ENCODE results near the gene ARHGAP45. TPM values are rescaled to one million over a fixed set of nuclear protein-coding genes. Genes with fewer than 3 reads are reported as not detected.

ARHGAP45 gene
- total and polyA plus RNA-seq, 9 of the 15 experiments (the other 6 are each of a cell fraction or from before 2014, with no cell fraction given) = 0.08 to 22.1 (median 4.2) TPM

- TF ChIP-seq, protein P1, sequence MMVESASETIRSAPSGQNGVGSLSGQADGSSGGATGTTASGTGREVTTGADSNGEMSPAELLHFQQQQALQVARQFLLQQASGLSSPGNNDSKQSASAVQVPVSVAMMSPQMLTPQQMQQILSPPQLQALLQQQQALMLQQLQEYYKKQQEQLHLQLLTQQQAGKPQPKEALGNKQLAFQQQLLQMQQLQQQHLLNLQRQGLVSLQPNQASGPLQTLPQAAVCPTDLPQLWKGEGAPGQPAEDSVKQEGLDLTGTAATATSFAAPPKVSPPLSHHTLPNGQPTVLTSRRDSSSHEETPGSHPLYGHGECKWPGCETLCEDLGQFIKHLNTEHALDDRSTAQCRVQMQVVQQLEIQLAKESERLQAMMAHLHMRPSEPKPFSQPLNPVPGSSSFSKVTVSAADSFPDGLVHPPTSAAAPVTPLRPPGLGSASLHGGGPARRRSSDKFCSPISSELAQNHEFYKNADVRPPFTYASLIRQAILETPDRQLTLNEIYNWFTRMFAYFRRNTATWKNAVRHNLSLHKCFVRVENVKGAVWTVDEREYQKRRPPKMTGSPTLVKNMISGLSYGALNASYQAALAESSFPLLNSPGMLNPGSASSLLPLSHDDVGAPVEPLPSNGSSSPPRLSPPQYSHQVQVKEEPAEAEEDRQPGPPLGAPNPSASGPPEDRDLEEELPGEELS (CRISPR knock-in tag; IDR thresholded peaks at IDR 0.05; ENCODE audit: borderline replicate concordance) = no peak
- TF ChIP-seq ZC3H4 (CRISPR knock-in tag; IDR thresholded peaks at IDR 0.05; ENCODE audit: borderline replicate concordance) = no peak
- TF ChIP-seq ZZZ3 (IDR thresholded peaks at IDR 0.05) = no peak
- TF ChIP-seq ZFP30 (CRISPR knock-in tag; IDR thresholded peaks at IDR 0.05; ENCODE audit: borderline replicate concordance) = no peak
- 0 out of 2 replicates have a peak, but pooled peaks have one; percentile 38 for TF ChIP-seq ZNF282 (CRISPR knock-in tag; IDR thresholded peaks at IDR 0.05)
- TF ChIP-seq, protein P2, sequence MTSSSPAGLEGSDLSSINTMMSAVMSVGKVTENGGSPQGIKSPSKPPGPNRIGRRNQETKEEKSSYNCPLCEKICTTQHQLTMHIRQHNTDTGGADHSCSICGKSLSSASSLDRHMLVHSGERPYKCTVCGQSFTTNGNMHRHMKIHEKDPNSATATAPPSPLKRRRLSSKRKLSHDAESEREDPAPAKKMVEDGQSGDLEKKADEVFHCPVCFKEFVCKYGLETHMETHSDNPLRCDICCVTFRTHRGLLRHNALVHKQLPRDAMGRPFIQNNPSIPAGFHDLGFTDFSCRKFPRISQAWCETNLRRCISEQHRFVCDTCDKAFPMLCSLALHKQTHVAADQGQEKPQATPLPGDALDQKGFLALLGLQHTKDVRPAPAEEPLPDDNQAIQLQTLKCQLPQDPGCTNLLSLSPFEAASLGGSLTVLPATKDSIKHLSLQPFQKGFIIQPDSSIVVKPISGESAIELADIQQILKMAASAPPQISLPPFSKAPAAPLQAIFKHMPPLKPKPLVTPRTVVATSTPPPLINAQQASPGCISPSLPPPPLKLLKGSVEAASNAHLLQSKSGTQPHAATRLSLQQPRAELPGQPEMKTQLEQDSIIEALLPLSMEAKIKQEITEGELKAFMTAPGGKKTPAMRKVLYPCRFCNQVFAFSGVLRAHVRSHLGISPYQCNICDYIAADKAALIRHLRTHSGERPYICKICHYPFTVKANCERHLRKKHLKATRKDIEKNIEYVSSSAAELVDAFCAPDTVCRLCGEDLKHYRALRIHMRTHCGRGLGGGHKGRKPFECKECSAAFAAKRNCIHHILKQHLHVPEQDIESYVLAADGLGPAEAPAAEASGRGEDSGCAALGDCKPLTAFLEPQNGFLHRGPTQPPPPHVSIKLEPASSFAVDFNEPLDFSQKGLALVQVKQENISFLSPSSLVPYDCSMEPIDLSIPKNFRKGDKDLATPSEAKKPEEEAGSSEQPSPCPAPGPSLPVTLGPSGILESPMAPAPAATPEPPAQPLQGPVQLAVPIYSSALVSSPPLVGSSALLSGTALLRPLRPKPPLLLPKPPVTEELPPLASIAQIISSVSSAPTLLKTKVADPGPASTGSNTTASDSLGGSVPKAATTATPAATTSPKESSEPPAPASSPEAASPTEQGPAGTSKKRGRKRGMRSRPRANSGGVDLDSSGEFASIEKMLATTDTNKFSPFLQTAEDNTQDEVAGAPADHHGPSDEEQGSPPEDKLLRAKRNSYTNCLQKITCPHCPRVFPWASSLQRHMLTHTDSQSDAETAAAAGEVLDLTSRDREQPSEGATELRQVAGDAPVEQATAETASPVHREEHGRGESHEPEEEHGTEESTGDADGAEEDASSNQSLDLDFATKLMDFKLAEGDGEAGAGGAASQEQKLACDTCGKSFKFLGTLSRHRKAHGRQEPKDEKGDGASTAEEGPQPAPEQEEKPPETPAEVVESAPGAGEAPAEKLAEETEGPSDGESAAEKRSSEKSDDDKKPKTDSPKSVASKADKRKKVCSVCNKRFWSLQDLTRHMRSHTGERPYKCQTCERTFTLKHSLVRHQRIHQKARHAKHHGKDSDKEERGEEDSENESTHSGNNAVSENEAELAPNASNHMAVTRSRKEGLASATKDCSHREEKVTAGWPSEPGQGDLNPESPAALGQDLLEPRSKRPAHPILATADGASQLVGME (CRISPR knock-in tag; IDR thresholded peaks at IDR 0.05) = no peak
- no peak for TF ChIP-seq ZKSCAN3 (CRISPR knock-in tag; IDR thresholded peaks at IDR 0.05)
- no peak for TF ChIP-seq ERF (CRISPR knock-in tag; IDR thresholded peaks at IDR 0.05)
- no peak for TF ChIP-seq BRCA1 (IDR thresholded peaks at IDR 0.05)
- TF ChIP-seq BRCA1 (CRISPR knock-in tag; IDR thresholded peaks at IDR 0.05) = no peak
- TF ChIP-seq FOXO4 (CRISPR knock-in tag; IDR thresholded peaks at IDR 0.05) = no peak
- no peak for TF ChIP-seq ZNF217 (CRISPR knock-in tag; IDR thresholded peaks at IDR 0.05)
- no peak for TF ChIP-seq CBFB (CRISPR knock-in tag; IDR thresholded peaks at IDR 0.05)
- no peak for TF ChIP-seq CBX8 (IDR thresholded peaks at IDR 0.05; ENCODE audit: borderline replicate concordance, extremely low read depth, low read depth, low read length, poor library complexity, severe bottlenecking)
- TF ChIP-seq MXI1 (IDR thresholded peaks at IDR 0.05; ENCODE audit: low read depth, low read length) = no peak
- TF ChIP-seq CBFA2T2 (conservative IDR thresholded peaks at IDR 0.05) = no peak
- no peak for TF ChIP-seq NONO (IDR thresholded peaks at IDR 0.05; ENCODE audit: low read depth in 2 of 2, low read length in 1 of 2)
- no peak for TF ChIP-seq ASH1L (IDR thresholded peaks at IDR 0.05; ENCODE audit: borderline replicate concordance, low read depth, partially characterized antibody)
These were observed 38.3 kb downstream of the ARHGAP45 start (continued) for GRCh38 chr19:1105008-1105872.
